ENCODE measurements around the gene ZBTB16. TPM values are rescaled to one million over a fixed set of nuclear protein-coding genes. Genes with fewer than 3 reads are reported as not detected.

ZBTB16 gene
- total RNA-seq, 2 experiments from 2014 or later, result 19.1 to 20.6 TPM

DNA sequence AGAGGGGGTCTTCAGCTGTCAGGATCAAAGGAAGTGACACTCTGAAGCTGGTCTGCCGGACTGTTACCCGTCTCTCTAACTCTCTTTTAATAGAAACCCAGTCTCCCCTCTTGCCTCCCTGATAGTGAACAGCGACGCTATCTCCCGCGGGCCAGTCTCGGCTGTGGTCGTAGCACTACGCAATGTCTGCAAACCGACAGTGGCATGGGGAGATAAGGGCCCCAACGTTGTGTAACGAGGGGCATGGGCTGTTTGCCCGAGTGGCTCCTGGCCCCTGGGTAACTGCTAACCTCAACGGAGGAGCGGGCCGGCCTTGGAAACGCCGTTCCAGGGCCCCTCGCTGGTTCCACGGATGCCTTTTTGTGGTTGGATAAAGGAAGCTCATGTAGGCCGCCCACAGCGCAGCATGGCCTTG, 23.3 kb downstream of the ZBTB16 start:
- Histone ChIP-seq H3K36me3 (ENCODE audit: insufficient read depth, low read length) (no peaks in the 10 kb centered on the region), H3K4me3 (ENCODE audit: low read length) (no peak overlapping the region), H3K27ac (ENCODE audit: low read depth in 1 of 2, low read length in 2 of 2) (no peak overlapping the region), H3K27me3 (ENCODE audit: control insufficient read depth in 1 of 2, insufficient read depth in 2 of 2, low read length in 2 of 2) (no peaks in the 10 kb centered on the region), H3K9me3 (ENCODE audit: control insufficient read depth in 1 of 2, insufficient read depth in 1 of 2, low read length in 2 of 2) (no peaks in the 10 kb centered on the region), H3K4me1 (ENCODE audit: insufficient read depth, low read length) (peaks cover 68% of the 10 kb centered on the region)
- ChIA-PET POLR2A (interaction anchor here (1.4 kb wide), 1 partner anchor 77 kb away, joined by 3 read pairs; no protein-coding TSS in a partner anchor), CTCF (no interaction called here)
- intact Hi-C loops (cut with DNase I, micrococcal nuclease), result no loop called here
- DNase-seq, result peak in 1 of 14 experiments; percentile 20
- Mint-ChIP-seq H3K36me3 (ENCODE audit: low read depth) (no peaks in the 10 kb centered on the region), H3K4me1 (ENCODE audit: low read depth) (peaks cover 52% of the 10 kb centered on the region), H3K4me3 (no peak overlapping the region), H3K27me3 (peaks cover 19% of the 10 kb centered on the region), H3K27ac (no peak overlapping the region), H3K9me3 (no peaks in the 10 kb centered on the region)
- TF ChIP-seq, protein P1, sequence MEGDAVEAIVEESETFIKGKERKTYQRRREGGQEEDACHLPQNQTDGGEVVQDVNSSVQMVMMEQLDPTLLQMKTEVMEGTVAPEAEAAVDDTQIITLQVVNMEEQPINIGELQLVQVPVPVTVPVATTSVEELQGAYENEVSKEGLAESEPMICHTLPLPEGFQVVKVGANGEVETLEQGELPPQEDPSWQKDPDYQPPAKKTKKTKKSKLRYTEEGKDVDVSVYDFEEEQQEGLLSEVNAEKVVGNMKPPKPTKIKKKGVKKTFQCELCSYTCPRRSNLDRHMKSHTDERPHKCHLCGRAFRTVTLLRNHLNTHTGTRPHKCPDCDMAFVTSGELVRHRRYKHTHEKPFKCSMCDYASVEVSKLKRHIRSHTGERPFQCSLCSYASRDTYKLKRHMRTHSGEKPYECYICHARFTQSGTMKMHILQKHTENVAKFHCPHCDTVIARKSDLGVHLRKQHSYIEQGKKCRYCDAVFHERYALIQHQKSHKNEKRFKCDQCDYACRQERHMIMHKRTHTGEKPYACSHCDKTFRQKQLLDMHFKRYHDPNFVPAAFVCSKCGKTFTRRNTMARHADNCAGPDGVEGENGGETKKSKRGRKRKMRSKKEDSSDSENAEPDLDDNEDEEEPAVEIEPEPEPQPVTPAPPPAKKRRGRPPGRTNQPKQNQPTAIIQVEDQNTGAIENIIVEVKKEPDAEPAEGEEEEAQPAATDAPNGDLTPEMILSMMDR (IDR thresholded peaks at IDR 0.05), result no peak
- ATAC-seq (ENCODE audit: poor library complexity), result no peak

DNA sequence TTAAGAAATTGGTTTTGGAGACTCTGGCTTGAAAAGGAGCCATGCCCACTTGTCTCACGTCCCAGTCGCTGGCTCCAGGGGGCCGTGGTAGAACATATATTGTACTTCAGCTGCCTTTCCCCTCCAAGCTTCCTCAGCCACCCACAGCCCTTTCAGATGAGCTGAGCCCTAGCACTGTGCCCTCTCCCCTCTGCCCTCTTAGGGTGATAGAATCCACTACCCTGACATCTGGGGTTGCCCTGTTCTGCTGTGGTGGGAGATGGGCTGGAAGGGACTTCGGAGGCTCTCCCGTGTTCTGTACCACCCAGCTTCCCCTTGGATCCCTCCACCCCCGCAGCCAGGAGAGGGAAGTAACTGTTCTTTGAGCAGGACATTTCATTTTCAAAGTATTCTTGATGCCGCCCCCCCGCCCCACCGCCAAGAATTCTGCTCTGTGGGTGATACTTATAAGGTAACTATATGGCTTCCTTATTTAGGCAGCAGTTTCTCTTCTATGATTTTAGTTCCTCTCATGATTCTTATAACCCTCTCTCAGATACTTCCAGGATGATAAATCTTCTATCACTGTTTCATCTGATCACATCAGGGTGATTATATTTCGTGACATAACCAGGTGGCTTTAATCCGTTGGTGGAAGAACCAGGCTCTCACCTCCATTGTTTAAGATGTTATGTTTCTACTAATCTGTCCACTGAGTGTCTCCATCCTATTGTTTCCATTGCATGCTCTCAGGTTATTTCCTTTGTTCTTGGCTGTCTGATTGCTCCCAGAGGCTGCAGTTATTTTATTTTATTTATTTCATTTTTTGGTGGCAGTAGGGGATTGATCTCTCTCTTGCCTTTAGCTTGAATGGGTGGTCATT, 24.1 kb downstream of the ZBTB16 start:
- TF ChIP-seq, protein P1 (IDR thresholded peaks at IDR 0.05), result no peak
- H3K4me1 Mint-ChIP-seq (ENCODE audit: low read depth), result peaks cover 45% of the 10 kb centered on the region
- no peak for DNase-seq
- H3K36me3 Mint-ChIP-seq (ENCODE audit: low read depth), result no peaks in the 10 kb centered on the region
- ATAC-seq (ENCODE audit: poor library complexity), result no peak
- intact Hi-C loops (cut with DNase I, micrococcal nuclease), result no loop called here
- no peak overlapping the region for H3K27ac Mint-ChIP-seq
- peaks cover 60% of the 10 kb centered on the region for H3K4me1 ChIP-seq (ENCODE audit: insufficient read depth, low read length)
- H3K36me3 ChIP-seq (ENCODE audit: insufficient read depth, low read length), result no peaks in the 10 kb centered on the region
- H3K4me3 Mint-ChIP-seq, result no peak overlapping the region
- no peaks in the 10 kb centered on the region for H3K9me3 ChIP-seq (ENCODE audit: control insufficient read depth in 1 of 2, insufficient read depth in 1 of 2, low read length in 2 of 2)
- H3K27me3 Mint-ChIP-seq, result peaks cover 19% of the 10 kb centered on the region
- no peaks in the 10 kb centered on the region for H3K27me3 ChIP-seq (ENCODE audit: control insufficient read depth in 1 of 2, insufficient read depth in 2 of 2, low read length in 2 of 2)
- ChIA-PET CTCF (no interaction called here), POLR2A (interaction anchor here (1.4 kb wide), 1 partner anchor 76 kb away, joined by 3 read pairs; no protein-coding TSS in a partner anchor)
- no peak overlapping the region for H3K27ac ChIP-seq (ENCODE audit: low read depth in 1 of 2, low read length in 2 of 2)
- H3K9me3 Mint-ChIP-seq, result no peaks in the 10 kb centered on the region
- no peak overlapping the region for H3K4me3 ChIP-seq (ENCODE audit: low read length)

DNA sequence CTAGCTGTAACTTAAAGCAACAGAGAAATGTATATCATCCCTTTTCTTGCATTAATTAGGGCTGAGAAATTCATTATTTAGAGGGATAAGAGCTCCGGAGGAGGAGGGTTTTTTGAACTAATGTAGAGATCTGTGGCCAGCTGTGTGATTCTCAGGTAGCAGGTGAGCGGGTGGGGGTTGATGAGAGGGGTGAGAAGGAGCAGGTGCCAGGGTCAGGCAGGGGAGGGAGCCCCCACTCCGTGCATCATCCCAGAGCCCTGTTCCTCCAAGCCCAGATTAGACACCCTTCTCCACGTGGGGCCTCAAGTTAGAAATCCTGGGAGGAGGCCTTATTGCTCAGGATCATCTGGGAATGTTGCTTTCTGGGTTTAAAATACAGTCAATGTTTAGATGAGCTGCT, 24.9 kb downstream of the ZBTB16 start:
- intact Hi-C loops (cut with DNase I, micrococcal nuclease), result no loop called here

More for the DNA sequence above, 24.9 kb downstream of the ZBTB16 start:
- DNase-seq, result no peak
- no peaks in the 10 kb centered on the region for H3K9me3 Mint-ChIP-seq
- peaks cover 19% of the 10 kb centered on the region for H3K27me3 Mint-ChIP-seq
- H3K4me3 Mint-ChIP-seq, result no peak overlapping the region
- H3K36me3 ChIP-seq (ENCODE audit: insufficient read depth, low read length), result no peaks in the 10 kb centered on the region
- no peak overlapping the region for H3K4me3 ChIP-seq (ENCODE audit: low read length)
- TF ChIP-seq, protein P1 (IDR thresholded peaks at IDR 0.05), result no peak
- H3K9me3 ChIP-seq (ENCODE audit: control insufficient read depth in 1 of 2, insufficient read depth in 1 of 2, low read length in 2 of 2), result no peaks in the 10 kb centered on the region
- POLR2A ChIA-PET, result no interaction called here
- CTCF ChIA-PET, result no interaction called here
- peaks cover 37% of the 10 kb centered on the region for H3K4me1 Mint-ChIP-seq (ENCODE audit: low read depth)
- no peak for ATAC-seq (ENCODE audit: poor library complexity)
- no peak overlapping the region for H3K27ac Mint-ChIP-seq
- H3K27me3 ChIP-seq (ENCODE audit: control insufficient read depth in 1 of 2, insufficient read depth in 2 of 2, low read length in 2 of 2), result no peaks in the 10 kb centered on the region
- H3K36me3 Mint-ChIP-seq (ENCODE audit: low read depth), result no peaks in the 10 kb centered on the region
- no peak overlapping the region for H3K27ac ChIP-seq (ENCODE audit: low read depth in 1 of 2, low read length in 2 of 2)
- peaks cover 60% of the 10 kb centered on the region for H3K4me1 ChIP-seq (ENCODE audit: insufficient read depth, low read length)
